ENCODE measurements around the gene SUFU.

The SUFU gene

DNA sequence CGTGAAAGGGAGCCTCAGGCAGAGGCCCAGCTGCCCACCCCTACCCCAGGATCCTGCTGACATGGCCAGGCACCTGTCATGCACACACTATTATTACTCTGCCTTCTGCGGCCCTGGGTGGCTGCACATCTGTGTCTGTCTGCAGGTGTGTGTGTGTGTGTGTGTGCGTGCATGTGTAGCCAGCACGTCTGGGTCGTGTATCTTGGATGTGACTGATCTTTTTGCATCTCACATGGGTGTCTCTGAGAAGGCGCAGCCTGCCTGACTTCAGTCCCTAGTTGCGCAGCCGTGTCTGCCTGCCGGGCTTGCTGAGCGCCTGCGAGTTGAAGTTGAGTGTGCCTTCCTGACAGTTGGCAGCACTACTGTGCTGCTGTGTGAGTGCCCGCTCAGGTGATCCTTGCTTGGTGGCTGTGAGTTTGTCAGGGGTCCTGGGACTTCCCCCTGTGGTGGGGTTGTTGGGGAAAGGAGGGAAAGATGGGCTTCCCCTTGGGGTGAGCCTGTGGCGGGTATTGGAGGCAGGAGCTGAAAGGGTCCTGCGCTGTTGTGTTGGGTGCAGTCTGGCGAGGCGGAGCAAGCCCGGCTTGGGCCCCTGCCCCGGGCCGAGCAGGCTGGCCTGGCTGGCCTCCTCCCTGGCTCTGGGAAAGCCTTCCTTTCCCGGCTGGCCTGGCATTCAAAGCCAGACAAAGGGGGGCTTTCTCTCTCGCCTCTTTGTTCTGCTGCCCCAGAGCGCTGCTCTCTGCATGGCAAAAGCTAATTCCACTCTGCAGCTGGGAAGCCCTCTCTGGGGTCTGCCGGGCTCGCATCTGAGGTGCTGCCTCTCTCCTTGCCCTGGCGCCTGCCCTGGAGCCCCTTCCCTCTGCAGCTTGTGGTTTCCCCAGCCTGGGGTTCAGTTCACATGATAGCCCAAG, 145.4 kb downstream of the SUFU start:
- Histone ChIP-seq H3K36me3 (peaks cover 20% of the 10 kb centered on the region), H3K27me3 (no peaks in the 10 kb centered on the region), H3K9me3 (no peaks in the 10 kb centered on the region), H3K4me3 (ENCODE audit: low read depth, low read length) (peak overlapping the region; percentile 20; the same call in 1 of the 2 replicates), H3K4me1 (peaks cover 8% of the 10 kb centered on the region)
- TF ChIP-seq CTCF (IDR thresholded peaks at IDR 0.05; ENCODE audit: low read depth, low read length): no peak
- no peak for DNase-seq

DNA sequence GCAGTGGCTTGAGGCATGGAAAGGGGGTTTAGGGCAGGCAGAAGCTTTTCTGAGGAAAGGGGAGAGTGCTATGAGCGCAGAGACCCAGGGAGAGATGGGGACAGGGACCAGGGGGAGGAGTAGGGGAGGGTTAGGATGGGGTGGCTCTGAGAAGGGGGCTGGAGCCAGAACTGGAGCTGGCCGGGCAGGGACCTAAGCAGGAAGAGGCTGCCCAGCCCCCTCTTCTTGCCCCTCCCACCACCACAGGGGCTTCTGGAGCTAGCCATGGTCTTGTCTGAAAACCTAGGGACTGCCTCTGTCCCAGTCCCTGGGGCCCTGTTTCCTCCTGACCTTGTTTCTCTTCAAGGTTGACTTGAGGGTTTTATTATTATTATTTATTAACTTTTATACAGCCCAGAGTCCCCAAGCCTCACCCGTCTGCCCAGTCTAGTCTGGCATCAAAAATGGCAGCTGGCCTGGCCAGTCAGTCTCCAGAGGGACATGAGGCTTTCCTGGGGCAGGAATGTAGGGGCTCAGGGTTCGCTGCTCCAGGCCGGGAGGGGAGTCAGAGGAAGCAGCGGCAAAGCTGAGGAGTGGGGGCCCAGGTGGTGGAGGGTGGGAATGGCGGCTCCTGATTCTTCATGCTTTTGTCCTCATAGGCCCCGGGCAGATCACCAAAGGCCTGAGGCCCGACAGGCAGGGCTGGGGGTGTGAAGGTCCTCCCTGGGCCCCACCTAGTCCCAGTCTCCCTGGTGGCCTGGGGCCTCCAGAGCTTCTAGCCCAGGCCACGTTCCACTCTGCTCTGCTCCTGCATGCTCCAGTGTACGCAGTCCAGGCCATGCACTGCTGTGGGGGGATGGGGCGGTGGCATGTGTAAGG, 146.3 kb downstream of the SUFU start:
- peaks cover 28% of the 10 kb centered on the region for H3K36me3 ChIP-seq
- peak; percentile 38 for DNase-seq
- no peak for TF ChIP-seq CTCF (IDR thresholded peaks at IDR 0.05; ENCODE audit: low read depth, low read length)
- H3K27me3 ChIP-seq: no peaks in the 10 kb centered on the region
- H3K4me3 ChIP-seq (ENCODE audit: low read depth, low read length): no peak overlapping the region
- peaks cover 8% of the 10 kb centered on the region for H3K4me1 ChIP-seq
- H3K9me3 ChIP-seq: no peaks in the 10 kb centered on the region

- no peaks in the 10 kb centered on the region for H3K27me3 ChIP-seq
- H3K9me3 ChIP-seq: no peaks in the 10 kb centered on the region
- DNase-seq: no peak
- H3K4me3 ChIP-seq (ENCODE audit: low read depth, low read length): no peak overlapping the region
- TF ChIP-seq CTCF (IDR thresholded peaks at IDR 0.05; ENCODE audit: low read depth, low read length): no peak
- H3K36me3 ChIP-seq: peaks cover 36% of the 10 kb centered on the region
- peaks cover 8% of the 10 kb centered on the region for H3K4me1 ChIP-seq
These were observed 147.1 kb downstream of the SUFU start for GRCh38 chr10:102650655-102651454.

- DNase-seq: no peak
- H3K27me3 ChIP-seq: no peaks in the 10 kb centered on the region
- H3K4me3 ChIP-seq (ENCODE audit: low read depth, low read length): no peak overlapping the region
- no peak for TF ChIP-seq CTCF (IDR thresholded peaks at IDR 0.05; ENCODE audit: low read depth, low read length)
- H3K36me3 ChIP-seq: peaks cover 44% of the 10 kb centered on the region
- peaks cover 8% of the 10 kb centered on the region for H3K4me1 ChIP-seq
- H3K9me3 ChIP-seq: no peaks in the 10 kb centered on the region
These were observed 147.8 kb downstream of the SUFU start for GRCh38 chr10:102651455-102652169.

DNA sequence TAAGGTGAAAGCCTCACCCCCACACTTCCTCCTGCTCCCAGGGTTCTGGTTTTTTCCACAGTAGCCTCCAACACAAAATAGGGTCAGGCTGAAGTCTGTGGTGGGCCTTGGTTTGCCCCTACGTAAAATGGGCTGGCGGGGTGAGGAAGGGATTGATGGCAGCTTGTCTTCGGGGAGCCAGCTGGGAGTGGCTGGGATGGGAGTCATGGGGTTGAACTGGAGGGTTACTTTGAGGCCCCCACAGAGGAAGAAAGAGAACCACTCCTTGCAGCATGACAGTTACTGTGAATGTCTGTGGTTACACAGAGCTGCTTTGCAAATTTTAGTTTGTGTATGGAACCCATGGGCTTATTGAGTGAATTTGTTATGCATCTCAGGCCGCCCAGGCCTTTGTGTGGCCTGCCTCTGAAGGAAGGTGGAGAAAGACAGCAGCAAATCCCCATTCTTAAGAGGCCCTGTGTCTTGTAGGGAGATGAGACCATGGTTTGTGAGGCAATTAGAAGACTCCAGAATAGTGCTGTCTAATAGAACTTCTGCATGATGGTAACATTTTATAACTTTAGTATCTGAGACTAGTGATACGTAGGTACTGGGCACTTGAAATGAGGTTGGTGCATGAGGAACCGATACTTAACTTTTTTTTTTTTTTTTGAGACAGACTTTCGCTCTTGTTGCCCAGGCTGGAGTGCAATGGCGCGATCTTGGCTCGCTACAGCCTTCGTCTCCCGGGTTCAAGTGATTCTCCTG, 148.6 kb downstream of the SUFU start:
- no peak for DNase-seq
- H3K4me1 ChIP-seq: peaks cover 8% of the 10 kb centered on the region
- peaks cover 49% of the 10 kb centered on the region for H3K36me3 ChIP-seq
- H3K9me3 ChIP-seq: no peaks in the 10 kb centered on the region
- H3K4me3 ChIP-seq (ENCODE audit: low read depth, low read length): no peak overlapping the region
- TF ChIP-seq CTCF (IDR thresholded peaks at IDR 0.05; ENCODE audit: low read depth, low read length): no peak
- no peaks in the 10 kb centered on the region for H3K27me3 ChIP-seq

All from BE2C (cell line).